CD1c-positive myeloid dendritic cell (primary cell): Measurements from ENCODE around the gene MEX3A.
"Not testable (repeated sequence)": the region's sequence is repeated elsewhere in the genome, so short reads cannot be mapped to it uniquely, and the experiment has no call there.

Experiments
- DNase-seq: peaks from one replicate; pipeline ENCODE4 v3.0.0-alpha.2; 2016; ENCODE audit errors: extremely low spot score

The MEX3A gene

DNA sequence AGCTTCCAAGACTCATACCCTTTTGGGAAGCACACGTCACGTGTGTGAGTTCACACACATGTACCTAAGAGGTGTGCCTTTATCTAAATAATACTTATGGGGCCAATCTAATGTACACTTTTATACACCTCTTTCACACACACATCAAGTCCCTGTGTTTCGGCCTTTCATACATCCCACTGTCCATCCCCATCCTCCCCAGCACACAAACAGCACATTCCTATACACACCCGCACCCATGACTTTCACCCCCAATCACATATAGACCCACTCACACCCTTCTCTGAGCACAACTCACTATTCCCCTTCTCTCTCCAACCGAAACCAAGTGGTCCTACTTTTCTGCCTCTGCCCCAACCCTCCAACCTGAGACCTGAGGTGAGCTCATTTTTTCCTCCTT is 3.5 kb downstream of the MEX3A start:
- no peak for DNase-seq

- DNase-seq, result no peak
Measured at GRCh38 chr1:156077430-156077760, 4.9 kb downstream of the MEX3A start.

GRCh38 chr1:156076609-156077429 is 5.4 kb downstream of the MEX3A start:
- DNase-seq, result peak; percentile 25

DNA sequence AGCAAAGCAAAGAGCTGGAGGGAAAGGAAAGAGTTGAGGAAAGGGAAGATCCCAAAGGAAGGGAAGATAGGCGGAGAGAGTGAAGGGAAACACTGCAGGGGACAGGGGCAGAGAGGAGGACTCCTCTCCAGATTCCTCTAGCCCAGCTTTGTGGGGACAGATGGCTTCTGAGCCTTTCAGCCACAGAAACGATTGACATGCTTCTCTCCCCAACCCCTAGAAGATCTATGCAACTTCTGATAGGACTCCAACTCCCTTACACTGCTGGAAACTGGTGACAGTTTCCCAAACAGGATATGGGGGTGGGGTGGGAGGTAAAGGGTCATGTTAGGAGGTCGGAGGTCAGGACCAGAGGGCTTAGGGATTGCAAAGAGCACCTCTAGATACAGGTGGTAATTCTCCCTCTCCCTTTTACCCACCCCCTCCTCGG is 6.5 kb downstream of the MEX3A start:
- DNase-seq, result no peak

- no peak for DNase-seq
Measured at GRCh38 chr1:156075162-156075561, 7.1 kb downstream of the MEX3A start.

- DNase-seq, result no peak
Measured at GRCh38 chr1:156074661-156075060, 7.6 kb downstream of the MEX3A start.

GRCh38 chr1:156073740-156074139 is 8.5 kb downstream of the MEX3A start:
- no peak for DNase-seq

DNA sequence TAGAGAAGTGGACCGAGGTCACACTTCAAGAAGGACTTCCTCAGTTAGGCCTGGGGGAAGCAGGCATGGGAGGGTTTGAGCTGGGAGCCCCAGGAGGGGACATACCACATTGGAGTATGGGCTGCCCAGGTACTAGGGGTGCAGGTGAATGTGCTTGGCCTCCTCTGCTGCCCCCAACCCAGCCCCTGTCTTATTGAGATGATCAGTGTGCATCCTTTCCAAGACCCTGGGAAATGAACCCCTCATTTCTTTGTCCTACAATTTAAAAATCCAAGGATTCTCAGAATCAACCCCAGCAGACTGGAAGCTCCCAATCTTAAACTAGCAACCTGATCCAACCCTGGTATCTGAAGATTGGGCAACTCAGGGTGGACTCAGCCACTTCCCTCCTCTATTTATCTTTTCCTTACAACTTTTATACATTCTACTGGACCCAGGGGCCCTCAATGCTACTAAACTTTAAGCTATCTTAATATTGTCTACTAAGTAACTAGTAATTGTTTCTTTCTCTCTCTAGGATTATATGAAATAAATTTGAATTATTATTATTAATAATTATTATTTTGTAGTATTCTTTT is 9.1 kb downstream of the MEX3A start:
- no peak for DNase-seq

DNA sequence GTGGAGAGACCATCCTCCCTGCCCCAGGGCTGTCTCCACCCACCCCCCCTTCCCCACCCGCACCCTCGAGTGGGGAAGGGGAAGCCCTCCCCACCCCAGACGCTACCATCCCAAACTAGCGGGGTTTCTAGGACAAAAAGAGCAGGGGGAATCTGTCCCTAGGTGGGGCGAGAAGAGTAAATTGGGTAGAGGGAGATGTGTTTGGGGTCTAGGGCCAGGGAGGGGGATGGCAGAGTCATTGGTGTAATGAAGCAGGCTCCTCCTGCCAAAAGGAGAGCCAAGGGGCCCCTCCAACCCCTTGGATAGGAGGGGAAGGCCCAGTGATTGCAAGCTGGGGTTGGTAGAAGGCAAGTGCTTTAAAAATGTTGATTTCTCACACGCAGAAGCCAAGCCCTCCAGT is 10.0 kb downstream of the MEX3A start:
- no peak for DNase-seq

- DNase-seq, result not testable (repeated sequence)
Measured at GRCh38 chr1:156071332-156071816, 10.9 kb downstream of the MEX3A start.

- DNase-seq, result no peak
Measured at GRCh38 chr1:156070548-156070947, 11.7 kb downstream of the MEX3A start.

DNA sequence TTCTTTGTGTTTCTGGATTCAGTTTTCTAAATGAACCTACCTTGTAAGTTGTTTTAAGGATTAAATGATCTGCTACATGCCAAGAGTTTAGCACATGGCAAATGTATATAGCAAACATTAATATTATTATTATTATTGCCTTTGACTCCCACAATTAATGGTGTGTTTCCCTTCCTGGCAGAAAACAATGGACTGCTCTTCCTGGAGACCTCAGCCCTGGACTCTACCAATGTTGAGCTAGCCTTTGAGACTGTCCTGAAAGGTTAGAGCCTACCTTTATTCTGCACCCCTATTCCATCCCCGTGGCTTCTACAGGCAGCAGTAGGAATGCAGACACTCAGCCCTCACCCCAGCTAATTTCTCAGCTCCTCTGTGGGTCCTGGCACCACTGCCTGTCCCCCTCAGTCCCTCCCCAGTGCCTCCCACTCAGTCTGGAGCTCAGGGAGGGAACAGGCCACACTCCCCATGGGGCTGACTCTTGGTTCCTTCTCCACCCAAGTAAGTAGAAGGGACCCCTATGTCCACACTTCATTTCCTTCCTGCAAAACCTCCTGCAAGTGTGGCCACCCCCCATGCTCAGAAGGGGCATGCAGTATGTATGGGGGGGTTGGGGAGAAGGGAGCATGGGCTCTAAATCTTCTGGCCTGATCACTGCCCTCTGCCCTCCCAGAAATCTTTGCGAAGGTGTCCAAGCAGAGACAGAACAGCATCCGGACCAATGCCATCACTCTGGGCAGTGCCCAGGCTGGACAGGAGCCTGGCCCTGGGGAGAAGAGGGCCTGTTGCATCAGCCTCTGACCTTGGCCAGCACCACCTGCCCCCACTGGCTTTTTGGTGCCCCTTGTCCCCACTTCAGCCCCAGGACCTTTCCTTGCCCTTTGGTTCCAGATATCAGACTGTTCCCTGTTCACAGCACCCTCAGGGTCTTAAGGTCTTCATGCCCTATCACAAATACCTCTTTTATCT is 12.5 kb downstream of the MEX3A start:
- no peak for DNase-seq

- DNase-seq, result no peak
Measured at GRCh38 chr1:156067262-156067661, 15.0 kb downstream of the MEX3A start.

- DNase-seq, result no peak
Measured at GRCh38 chr1:156065871-156066270, 16.4 kb downstream of the MEX3A start.

- no peak for DNase-seq
Measured at GRCh38 chr1:156065212-156065611, 17.1 kb downstream of the MEX3A start.

DNA sequence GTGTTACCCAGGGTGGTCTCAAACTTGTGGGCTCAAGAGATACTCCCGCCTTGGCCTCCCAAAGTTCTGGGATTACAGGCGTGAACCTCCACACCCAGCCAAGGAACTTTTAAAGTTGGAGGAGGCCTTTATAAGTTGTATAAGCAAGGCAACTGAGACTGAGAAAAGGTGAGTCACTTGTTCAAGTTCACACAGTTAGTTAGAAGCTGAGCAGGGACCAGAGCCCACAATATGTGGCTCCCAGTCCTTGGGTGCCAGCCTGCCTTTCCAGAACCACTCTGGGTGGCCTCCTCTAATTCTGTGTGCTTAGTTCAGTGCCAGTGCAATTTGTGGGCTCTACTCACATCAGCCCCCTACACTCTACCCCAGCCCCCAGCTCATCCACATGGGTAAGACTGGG is 17.6 kb downstream of the MEX3A start:
- DNase-seq, result no peak

DNA sequence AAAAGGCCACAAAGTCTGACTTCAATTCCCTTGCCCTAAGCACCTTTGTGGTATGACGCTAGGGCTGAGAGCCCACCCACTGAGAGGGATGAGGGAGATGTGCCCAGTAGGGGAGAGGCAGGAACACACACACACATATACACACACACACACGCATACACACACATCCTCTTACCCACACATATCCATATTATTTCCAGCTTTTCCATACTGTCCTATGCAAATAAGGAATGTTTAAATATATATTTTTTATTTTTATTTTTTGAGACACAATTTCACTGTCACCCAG is 18.3 kb downstream of the MEX3A start:
- DNase-seq, result no peak

- no peak for DNase-seq
Measured at GRCh38 chr1:156062189-156062588, 20.1 kb downstream of the MEX3A start.

DNA sequence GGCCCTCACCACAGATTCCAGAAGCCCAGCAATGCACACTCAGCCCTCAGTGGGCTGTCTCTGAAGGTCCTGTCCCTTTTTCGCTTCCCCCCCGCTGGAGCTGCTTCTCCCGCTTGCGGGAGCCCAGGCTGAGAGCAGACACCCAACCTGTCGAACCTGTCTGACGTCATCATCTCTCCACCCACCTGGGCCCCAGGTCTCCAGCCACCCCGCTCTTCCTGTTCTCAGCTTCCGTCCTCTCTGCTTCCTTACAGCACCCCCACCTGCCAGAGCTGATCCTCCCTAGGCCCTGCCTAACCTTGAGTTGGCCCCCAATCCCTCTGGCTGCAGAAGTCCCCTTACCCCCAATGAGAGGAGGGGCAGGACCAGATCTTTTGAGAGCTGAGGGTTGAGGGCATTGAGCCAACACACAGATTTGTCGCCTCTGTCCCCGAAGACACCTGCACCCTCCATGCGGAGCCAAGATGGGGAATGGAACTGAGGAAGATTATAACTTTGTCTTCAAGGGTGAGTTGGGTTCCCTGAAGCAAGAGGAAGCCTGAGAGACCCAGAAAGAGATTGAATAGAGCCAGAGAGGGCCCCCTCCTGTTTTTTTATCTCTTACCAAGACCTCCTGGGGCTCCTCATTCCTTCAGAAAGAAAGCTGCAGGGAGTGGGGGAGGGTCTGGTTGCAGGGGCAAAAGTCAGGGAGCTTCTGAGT is 21.2 kb downstream of the MEX3A start, which contains the start of gene RAB25:
RAB25 (plus strand) TSS at position 224 of the 700 bp plus-strand sequence; CDS start at position 465, 241 bp downstream.
- no peak for DNase-seq

- DNase-seq, result no peak
Measured at GRCh38 chr1:156056326-156056849, 25.9 kb downstream of the MEX3A start.

DNA sequence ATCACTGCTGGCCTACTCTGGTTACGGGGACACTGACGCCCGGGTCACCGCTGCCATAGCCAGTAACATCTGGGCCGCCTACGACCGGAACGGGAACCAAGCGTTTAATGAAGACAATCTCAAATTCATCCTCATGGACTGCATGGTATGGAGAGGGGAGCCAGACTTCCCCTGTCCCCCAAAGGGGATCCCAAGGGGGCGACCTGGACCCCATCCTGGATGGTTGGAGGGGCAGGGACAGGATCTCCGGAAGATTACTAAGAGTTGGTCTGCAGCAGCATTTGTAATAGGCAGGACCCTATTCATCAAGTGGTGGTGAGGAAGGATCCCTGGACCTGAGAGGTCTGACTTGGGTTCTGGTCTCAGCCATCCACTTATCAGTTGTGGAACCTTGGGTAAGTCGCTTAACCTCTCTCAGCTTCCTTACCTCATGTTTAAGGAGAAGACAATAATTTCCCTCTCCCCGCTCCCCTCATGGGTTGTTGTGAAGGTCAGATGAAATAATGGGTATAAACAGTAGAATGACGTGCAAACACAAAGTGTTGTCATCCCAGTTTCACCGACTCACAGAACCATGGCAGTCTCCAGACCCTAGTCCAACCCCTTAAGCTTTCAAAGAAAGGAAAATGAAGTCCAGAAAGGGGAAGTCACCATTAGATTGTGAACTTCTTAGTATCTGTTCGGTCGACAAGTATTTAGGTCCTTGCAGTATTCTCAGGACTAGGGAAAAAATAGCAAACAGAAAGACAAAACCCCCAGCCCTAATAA is 26.8 kb downstream of the MEX3A start:
- peak; percentile 74 for DNase-seq
